HEK293 (cell line): ENCODE results near the gene ZFR.

ENCODE experiments used
- GFI1B ChIP-seq: fragments of 450-650 bp; formaldehyde crosslinking; IDR thresholded peaks from 2 replicates; pipeline ENCODE4 v1.5.1; 2016; ENCODE audit warnings: missing biosample characterization, missing genetic modification characterization
- GLIS2 ChIP-seq: fragments of 450-650 bp; formaldehyde crosslinking; IDR thresholded peaks from 2 replicates; pipeline ENCODE4 v1.5.1; 2016; ENCODE audit warnings: missing biosample characterization, missing genetic modification characterization
- HOXC10 ChIP-seq: sonication (generic); formaldehyde crosslinking; IDR thresholded peaks from 2 replicates; pipeline ENCODE4 v1.8.1; 2023; ENCODE audit warnings: mild to moderate bottlenecking, missing genetic modification reagents
- IKZF3 ChIP-seq: fragments of 450-650 bp; IDR thresholded peaks from 2 replicates; pipeline ENCODE4 v1.5.0; 2018; ENCODE audit warnings: missing biosample characterization, mild to moderate bottlenecking, missing genetic modification characterization, moderate library complexity
- KLF10 ChIP-seq: fragments of 450-650 bp; IDR thresholded peaks from 2 replicates; pipeline ENCODE4 v1.5.1; 2018; ENCODE audit warnings: missing biosample characterization, mild to moderate bottlenecking, missing genetic modification characterization
- KLF16 ChIP-seq: fragments of 450-650 bp; formaldehyde crosslinking; IDR thresholded peaks from 2 replicates; pipeline ENCODE4 v1.5.1; 2017; ENCODE audit warnings: missing biosample characterization, missing genetic modification characterization
- KLF9 ChIP-seq: fragments of 450-650 bp; formaldehyde crosslinking; IDR thresholded peaks from 2 replicates; pipeline ENCODE4 v1.5.1; 2016; ENCODE audit warnings: missing biosample characterization, missing genetic modification characterization, low read depth
- SETDB1 ChIP-seq: IDR thresholded peaks from one replicate; pipeline ENCODE4 v1.6.1; 2017; ENCODE audit warnings: mild to moderate bottlenecking, low read length, moderate library complexity, mixed read lengths; ENCODE audit not compliant: insufficient read length
- SP3 ChIP-seq: fragments of 450-650 bp; formaldehyde crosslinking; IDR thresholded peaks from 2 replicates; pipeline ENCODE4 v1.5.1; 2016; ENCODE audit warnings: missing biosample characterization, missing genetic modification characterization
- WT1 ChIP-seq: fragments of 450-650 bp; formaldehyde crosslinking; IDR thresholded peaks from 2 replicates; pipeline ENCODE4 v1.5.1; 2016; ENCODE audit warnings: missing biosample characterization, missing genetic modification characterization
- ZBTB11 ChIP-seq: fragments of 450-650 bp; formaldehyde crosslinking; conservative IDR thresholded peaks from 2 replicates; pipeline ENCODE4 v1.5.1; 2016; ENCODE audit warnings: low read depth, missing biosample characterization, missing genetic modification characterization
- ZBTB8A ChIP-seq: fragments of 450-650 bp; formaldehyde crosslinking; IDR thresholded peaks from 2 replicates; pipeline ENCODE4 v1.5.1; 2016; ENCODE audit warnings: missing biosample characterization, missing genetic modification characterization
- ZIC2 ChIP-seq: fragments of 450-650 bp; formaldehyde crosslinking; IDR thresholded peaks from 2 replicates; pipeline ENCODE4 v1.5.1; 2016; ENCODE audit warnings: missing biosample characterization, missing genetic modification characterization
- ZNF221 ChIP-seq: fragments of 450-650 bp; formaldehyde crosslinking; IDR thresholded peaks from 2 replicates; pipeline ENCODE4 v1.5.1; 2017; ENCODE audit warnings: missing biosample characterization, missing genetic modification characterization, borderline replicate concordance
- ZNF292 ChIP-seq: fragments of 450-650 bp; formaldehyde crosslinking; IDR thresholded peaks from 2 replicates; pipeline ENCODE4 v1.5.1; 2016; ENCODE audit warnings: low read depth, missing biosample characterization, missing genetic modification characterization, borderline replicate concordance
- ZNF335 ChIP-seq: fragments of 450-650 bp; formaldehyde crosslinking; conservative IDR thresholded peaks from 2 replicates; pipeline ENCODE4 v1.5.1; 2016; ENCODE audit warnings: missing biosample characterization, missing genetic modification characterization
- ZNF341 ChIP-seq: fragments of 450-650 bp; formaldehyde crosslinking; IDR thresholded peaks from 2 replicates; pipeline ENCODE4; 2016; ENCODE audit warnings: low read depth, missing biosample characterization, missing genetic modification characterization
- ZNF362 ChIP-seq: fragments of 450-650 bp; formaldehyde crosslinking; IDR thresholded peaks from 2 replicates; pipeline ENCODE4 v1.5.1; 2016; ENCODE audit warnings: missing biosample characterization, missing genetic modification characterization
- ZNF366 ChIP-seq: fragments of 450-650 bp; formaldehyde crosslinking; conservative IDR thresholded peaks from 2 replicates; pipeline ENCODE4 v1.5.1; 2016; ENCODE audit warnings: missing biosample characterization, missing genetic modification characterization
- ZNF510 ChIP-seq: fragments of 450-650 bp; formaldehyde crosslinking; IDR thresholded peaks from 2 replicates; pipeline ENCODE4 v1.5.1; 2018; ENCODE audit warnings: mild to moderate bottlenecking, missing genetic modification characterization, missing biosample characterization; ENCODE audit not compliant: insufficient replicate concordance
- ZNF518A ChIP-seq: fragments of 450-650 bp; formaldehyde crosslinking; conservative IDR thresholded peaks from 2 replicates; pipeline ENCODE4 v1.5.1; 2016; ENCODE audit warnings: low read depth, missing biosample characterization, missing genetic modification characterization
- ZNF544 ChIP-seq: fragments of 450-650 bp; formaldehyde crosslinking; IDR thresholded peaks from 2 replicates; pipeline ENCODE4 v1.5.0; 2017; ENCODE audit warnings: missing biosample characterization, missing genetic modification characterization
- ZNF621 ChIP-seq: fragments of 450-650 bp; formaldehyde crosslinking; IDR thresholded peaks from 2 replicates; pipeline ENCODE4 v1.5.1; 2017; ENCODE audit warnings: missing biosample characterization, missing genetic modification characterization
- ZNF660 ChIP-seq: fragments of 450-650 bp; IDR thresholded peaks from 2 replicates; pipeline ENCODE4 v1.5.1; 2018; ENCODE audit warnings: missing biosample characterization, mild to moderate bottlenecking, missing genetic modification characterization
- ZSCAN30 ChIP-seq: fragments of 450-650 bp; IDR thresholded peaks from 2 replicates; pipeline ENCODE4 v1.5.1; 2018; ENCODE audit warnings: missing biosample characterization, mild to moderate bottlenecking, missing genetic modification characterization, moderate library complexity
- ZXDB ChIP-seq: fragments of 450-650 bp; formaldehyde crosslinking; IDR thresholded peaks from 2 replicates; pipeline ENCODE4 v1.5.1; 2016; ENCODE audit warnings: missing biosample characterization, missing genetic modification characterization
- TF ChIP-seq, protein P1 (sequence below): fragments of 450-650 bp; formaldehyde crosslinking; IDR thresholded peaks from 2 replicates; pipeline ENCODE4 v1.5.1; 2016; ENCODE audit warnings: missing biosample characterization, missing genetic modification characterization
- TF ChIP-seq, protein P2 (sequence below): fragments of 450-650 bp; formaldehyde crosslinking; IDR thresholded peaks from 2 replicates; pipeline ENCODE4 v1.5.1; 2016; ENCODE audit warnings: missing biosample characterization, missing genetic modification characterization

ZFR gene

DNA sequence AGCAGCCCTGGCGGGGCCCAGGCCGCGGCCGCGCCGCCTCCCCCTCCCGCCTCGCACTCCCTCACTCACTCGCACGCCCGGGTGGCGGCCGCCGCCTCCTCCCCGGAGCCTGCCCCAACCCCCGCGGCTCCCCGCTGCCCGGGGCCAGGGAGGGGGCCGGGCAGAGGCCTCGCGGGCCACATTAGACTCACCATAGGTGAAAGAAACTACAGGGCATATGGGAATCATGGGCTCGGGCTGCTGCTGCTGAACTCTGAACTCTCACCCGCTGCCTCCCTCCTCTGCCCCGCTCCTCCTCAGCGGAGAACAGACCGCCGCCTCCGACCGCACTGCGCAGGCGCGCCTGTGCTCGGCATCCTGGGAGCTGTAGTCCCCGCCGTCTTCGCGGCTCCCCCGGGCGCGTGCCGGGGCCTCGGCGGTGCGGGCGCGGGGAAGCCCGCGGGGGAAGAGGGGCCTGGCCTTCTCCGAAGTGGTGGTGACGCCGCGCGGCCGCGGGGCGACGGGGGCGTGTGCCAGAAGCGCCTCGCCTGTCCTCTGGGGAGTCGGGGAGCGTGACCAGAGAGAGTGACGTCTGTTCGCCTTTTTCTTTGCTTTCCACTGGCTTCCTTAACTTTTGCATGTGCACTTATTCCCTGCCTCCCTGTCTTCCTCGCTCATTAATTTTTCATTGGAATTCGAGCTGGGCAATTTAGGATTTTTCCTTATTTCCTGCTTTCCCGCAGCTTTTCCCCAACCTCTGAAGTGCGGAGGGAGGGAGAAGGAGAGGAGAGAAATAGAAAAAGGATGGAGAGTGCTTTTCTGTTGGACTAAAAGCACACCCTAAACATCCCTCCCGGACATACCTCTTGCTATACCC, at the start of gene ZFR (continued):
- TF ChIP-seq ZBTB11 (tag by site-specific recombination) (0 out of 2 replicates have a peak, but pooled peaks have one; percentile 1), ZBTB8A (tag by site-specific recombination) (peak; percentile 47), HOXC10 (0 out of 2 replicates have a peak, but pooled peaks have one; percentile 22), KLF16 (tag by site-specific recombination) (peak; percentile 19; the same call in 1 of the 2 replicates), ZNF366 (peak; percentile 49; the same call in 1 of the 2 replicates), ZNF292 (tag by site-specific recombination) (no peak), ZNF621 (tag by site-specific recombination) (no peak), ZNF362 (tag by site-specific recombination) (no peak), GLIS2 (peak; percentile 57), ZNF335 (tag by site-specific recombination) (peak; percentile 79), ZNF660 (peak; percentile 80), IKZF3 (tag by site-specific recombination) (peak; percentile 92), ZNF518A (tag by site-specific recombination) (no peak), SP3 (tag by site-specific recombination) (peak; percentile 70), ZSCAN30 (peak; percentile 76), KLF10 (tag by site-specific recombination) (peak; percentile 80), ZXDB (peak; percentile 57; the same call in 1 of the 2 replicates), WT1 (tag by site-specific recombination) (no peak; the same call in 1 of the 2 replicates), ZNF341 (tag by site-specific recombination) (peak; percentile 70), ZNF544 (tag by site-specific recombination) (no peak), ZIC2 (tag by site-specific recombination) (no peak; the same call in 1 of the 2 replicates), SETDB1 (peak; percentile 60), GFI1B (no peak), ZNF221 (no peak), ZNF510 (no peak), KLF9 (tag by site-specific recombination) (peak; percentile 58; the same call in 1 of the 2 replicates)
- TF ChIP-seq, protein P1, sequence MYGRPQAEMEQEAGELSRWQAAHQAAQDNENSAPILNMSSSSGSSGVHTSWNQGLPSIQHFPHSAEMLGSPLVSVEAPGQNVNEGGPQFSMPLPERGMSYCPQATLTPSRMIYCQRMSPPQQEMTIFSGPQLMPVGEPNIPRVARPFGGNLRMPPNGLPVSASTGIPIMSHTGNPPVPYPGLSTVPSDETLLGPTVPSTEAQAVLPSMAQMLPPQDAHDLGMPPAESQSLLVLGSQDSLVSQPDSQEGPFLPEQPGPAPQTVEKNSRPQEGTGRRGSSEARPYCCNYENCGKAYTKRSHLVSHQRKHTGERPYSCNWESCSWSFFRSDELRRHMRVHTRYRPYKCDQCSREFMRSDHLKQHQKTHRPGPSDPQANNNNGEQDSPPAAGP (tag by site-specific recombination): peak; percentile 60; the same call in 1 of the 2 replicates
- TF ChIP-seq, protein P2, sequence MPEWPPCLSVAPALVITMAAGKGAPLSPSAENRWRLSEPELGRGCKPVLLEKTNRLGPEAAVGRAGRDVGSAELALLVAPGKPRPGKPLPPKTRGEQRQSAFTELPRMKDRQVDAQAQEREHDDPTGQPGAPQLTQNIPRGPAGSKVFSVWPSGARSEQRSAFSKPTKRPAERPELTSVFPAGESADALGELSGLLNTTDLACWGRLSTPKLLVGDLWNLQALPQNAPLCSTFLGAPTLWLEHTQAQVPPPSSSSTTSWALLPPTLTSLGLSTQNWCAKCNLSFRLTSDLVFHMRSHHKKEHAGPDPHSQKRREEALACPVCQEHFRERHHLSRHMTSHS (tag by site-specific recombination): no peak
